Fibroblast of pulmonary artery (primary cell): Measurements from ENCODE around the gene GNAI1.

ENCODE experiments used
- DNase-seq: peaks from one replicate; pipeline ENCODE4 v3.0.0-alpha.2; 2010; ENCODE audit warnings: low read depth
- H3K4me3 ChIP-seq: replicated peaks from 2 replicates; pipeline ENCODE4 v1.5.1; 2011; ENCODE audit warnings: low read depth, mild to moderate bottlenecking, control low read depth, low read length, moderate library complexity
- TF ChIP-seq, protein P1 (sequence below): IDR thresholded peaks from 2 replicates; pipeline ENCODE4 v1.5.1; 2011; ENCODE audit warnings: mild to moderate bottlenecking, control low read depth, low read length, inconsistent platforms; ENCODE audit errors: missing control alignments

GNAI1 gene

DNA sequence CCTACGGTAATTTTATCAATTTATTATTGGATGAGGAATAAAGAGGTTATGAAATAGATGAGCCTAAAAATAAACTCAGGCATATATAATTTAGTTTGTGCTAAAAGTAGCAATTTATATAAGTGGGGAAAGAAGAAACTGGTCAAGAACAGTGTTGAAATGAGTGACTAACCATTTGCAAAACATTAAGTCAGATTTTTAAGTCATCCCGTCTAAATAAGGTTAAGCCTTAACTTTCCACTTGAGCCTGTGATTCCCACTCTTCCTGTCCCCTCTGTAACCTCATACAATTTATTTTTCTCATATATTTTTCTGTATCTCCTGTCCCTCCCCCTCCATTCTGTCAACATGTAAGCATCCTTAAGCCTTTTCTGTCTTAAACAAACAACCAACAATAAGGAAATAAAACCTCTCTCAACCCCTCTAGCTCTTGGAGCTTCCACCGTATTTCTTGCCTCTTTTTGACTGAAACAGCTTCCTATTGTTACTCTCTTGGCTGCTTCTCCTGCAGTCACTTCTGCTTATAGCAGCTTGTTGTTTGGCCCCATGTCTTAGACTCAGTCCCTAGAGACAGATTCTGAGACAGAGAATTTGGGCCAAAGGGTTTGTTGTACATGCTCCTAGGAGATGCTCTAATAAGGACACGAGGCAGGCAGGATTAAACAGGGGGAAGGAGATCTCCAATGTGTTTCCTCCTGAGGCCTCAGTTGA is 109.7 kb downstream of the GNAI1 start:
- peak; percentile 36 for DNase-seq
- H3K4me3 ChIP-seq = no peak overlapping the region
- TF ChIP-seq, protein P1, sequence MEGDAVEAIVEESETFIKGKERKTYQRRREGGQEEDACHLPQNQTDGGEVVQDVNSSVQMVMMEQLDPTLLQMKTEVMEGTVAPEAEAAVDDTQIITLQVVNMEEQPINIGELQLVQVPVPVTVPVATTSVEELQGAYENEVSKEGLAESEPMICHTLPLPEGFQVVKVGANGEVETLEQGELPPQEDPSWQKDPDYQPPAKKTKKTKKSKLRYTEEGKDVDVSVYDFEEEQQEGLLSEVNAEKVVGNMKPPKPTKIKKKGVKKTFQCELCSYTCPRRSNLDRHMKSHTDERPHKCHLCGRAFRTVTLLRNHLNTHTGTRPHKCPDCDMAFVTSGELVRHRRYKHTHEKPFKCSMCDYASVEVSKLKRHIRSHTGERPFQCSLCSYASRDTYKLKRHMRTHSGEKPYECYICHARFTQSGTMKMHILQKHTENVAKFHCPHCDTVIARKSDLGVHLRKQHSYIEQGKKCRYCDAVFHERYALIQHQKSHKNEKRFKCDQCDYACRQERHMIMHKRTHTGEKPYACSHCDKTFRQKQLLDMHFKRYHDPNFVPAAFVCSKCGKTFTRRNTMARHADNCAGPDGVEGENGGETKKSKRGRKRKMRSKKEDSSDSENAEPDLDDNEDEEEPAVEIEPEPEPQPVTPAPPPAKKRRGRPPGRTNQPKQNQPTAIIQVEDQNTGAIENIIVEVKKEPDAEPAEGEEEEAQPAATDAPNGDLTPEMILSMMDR = no peak

DNA sequence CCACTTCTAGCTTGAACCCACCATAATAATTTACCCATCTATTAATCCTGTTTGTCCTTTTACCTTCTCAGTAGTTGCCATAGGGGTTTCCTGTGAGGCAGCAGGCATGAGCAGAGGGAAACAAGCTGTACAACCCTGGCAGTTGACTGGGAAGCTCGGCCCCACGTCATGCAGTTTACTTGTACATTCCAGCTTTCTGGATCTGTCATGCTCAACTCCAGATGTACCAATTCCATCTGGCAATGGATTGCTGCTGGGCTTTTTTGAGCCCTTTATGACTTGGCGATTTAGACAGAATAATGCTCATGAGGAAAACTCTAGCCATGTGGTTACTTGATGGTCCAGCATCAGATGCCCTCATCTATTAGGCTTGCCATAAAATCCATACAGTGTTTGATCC is 112.5 kb downstream of the GNAI1 start:
- DNase-seq = no peak
- H3K4me3 ChIP-seq = no peak overlapping the region
- TF ChIP-seq, protein P1 = no peak

DNA sequence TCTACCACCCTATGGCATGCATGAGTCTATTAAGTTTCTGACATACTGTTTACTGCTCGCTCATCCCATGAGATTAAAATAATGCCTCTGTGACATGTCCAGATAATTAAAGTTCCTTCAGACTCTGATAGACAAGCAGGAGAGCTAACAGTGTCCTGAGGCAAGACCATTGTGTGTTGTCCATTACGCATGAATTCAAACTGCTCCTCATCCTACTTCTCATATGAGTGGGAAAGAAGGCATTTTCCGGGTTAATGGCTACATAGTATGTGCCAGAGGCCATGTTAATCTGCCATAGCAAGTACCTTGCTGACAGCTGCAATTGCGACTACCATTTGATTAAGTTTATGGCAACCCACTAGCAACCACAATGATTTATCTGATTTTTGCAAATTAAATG is 113.3 kb downstream of the GNAI1 start:
- H3K4me3 ChIP-seq = no peak overlapping the region
- no peak for DNase-seq
- TF ChIP-seq, protein P1 = no peak

DNA sequence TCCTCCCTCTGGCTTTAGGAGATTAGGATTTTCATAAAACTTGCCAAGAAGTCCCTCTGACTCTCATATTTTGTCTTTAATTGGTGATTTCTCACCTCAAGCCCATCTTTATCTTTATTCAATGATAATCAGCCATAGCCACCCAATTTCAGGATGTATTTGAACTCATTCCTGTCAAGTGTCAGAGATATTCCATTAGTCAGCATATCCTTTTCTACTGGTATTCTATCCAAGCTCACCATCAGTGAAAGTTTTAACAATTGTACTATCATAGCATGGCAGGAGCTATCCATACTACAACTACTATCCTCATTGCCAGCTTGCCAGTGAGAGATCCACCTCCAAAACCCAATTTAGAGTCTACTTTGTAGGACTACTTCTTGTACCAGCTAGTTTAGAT is 114.6 kb downstream of the GNAI1 start:
- no peak for DNase-seq
- no peak overlapping the region for H3K4me3 ChIP-seq
- TF ChIP-seq, protein P1 = no peak

DNA sequence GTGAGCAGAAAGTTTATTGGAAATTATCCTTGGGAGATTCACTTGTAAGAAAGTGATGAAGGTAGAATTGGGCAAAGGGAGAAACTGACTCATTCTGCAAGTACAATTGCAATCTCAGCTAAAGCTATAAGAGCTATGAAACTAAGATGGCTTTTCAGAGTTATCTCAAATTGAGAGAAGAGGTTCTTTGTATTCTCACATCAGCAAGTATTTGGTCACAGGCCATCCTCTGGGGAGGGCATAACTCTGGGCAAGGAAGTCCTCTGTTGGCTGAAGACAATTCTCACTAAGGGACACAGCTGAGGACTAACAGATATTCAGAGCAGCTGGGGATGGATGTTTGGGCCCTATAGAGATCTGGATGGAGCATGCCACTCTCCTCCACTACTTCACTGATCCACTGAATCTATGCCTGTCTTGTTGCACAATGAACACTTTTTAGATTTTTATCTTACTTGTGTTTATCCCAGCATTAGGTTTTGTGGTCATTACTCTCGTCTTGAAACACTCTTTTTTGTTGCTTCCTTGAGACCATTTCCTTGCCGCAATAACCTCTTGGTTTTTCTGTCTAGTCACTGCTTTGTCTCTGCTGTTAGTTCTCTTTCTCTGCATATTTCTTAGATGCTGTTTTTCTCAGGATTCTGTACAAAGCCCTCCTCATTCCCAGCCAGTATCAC is 115.1 kb downstream of the GNAI1 start:
- H3K4me3 ChIP-seq = no peak overlapping the region
- TF ChIP-seq, protein P1 = no peak
- DNase-seq = no peak

DNA sequence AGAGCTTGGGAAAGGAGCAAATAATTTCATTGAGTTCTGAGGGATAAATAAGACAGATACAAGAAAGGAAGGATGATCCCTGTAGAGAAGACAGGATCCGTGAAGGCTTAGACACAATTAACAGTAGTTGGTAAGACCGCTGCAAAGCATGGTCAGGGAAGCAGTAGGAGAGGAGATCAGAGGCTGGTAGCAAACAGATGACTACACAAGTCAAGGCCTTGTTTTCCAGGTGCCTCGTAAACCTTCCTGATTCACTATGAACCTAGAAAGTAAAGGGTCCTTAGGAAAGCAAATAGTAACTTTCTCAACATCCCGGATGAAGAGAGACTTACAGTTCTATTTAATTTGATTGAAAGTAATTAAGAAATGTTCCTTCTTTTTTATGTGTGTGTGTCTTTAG is 118.6 kb downstream of the GNAI1 start:
- TF ChIP-seq, protein P1 = no peak
- no peak overlapping the region for H3K4me3 ChIP-seq
- DNase-seq = no peak
